ENCODE data around the gene RCL1.
"Not testable (repeated sequence)": the region's sequence is repeated elsewhere in the genome, so short reads cannot be mapped to it uniquely, and the experiment has no call there.

The RCL1 gene

GRCh38 chr9:4892501-4893194 lies 99.9 kb downstream of the RCL1 start:
- no peak for DNase-seq

DNA sequence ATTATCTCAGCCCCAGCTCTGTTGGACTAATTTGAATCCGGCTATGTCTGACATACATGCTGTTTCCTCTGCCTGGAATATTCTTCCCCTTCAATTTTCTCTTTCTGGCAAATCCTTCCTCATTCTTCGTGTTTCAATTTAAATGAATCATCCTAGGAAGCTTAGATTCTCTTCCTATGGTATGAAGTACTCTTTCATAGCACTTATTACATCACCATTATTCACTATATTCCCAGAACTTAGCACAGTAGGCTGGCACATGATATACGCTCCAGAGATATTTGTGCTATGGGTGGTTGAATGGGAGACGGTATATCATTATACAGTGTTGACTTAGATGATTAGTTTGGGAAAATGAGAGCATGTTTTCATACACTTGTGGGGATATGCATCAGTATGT lies 101.3 kb downstream of the RCL1 start:
- no peak for DNase-seq

- not testable (repeated sequence) for DNase-seq
These were observed 107.1 kb downstream of the RCL1 start for GRCh38 chr9:4899853-4900252.

DNA sequence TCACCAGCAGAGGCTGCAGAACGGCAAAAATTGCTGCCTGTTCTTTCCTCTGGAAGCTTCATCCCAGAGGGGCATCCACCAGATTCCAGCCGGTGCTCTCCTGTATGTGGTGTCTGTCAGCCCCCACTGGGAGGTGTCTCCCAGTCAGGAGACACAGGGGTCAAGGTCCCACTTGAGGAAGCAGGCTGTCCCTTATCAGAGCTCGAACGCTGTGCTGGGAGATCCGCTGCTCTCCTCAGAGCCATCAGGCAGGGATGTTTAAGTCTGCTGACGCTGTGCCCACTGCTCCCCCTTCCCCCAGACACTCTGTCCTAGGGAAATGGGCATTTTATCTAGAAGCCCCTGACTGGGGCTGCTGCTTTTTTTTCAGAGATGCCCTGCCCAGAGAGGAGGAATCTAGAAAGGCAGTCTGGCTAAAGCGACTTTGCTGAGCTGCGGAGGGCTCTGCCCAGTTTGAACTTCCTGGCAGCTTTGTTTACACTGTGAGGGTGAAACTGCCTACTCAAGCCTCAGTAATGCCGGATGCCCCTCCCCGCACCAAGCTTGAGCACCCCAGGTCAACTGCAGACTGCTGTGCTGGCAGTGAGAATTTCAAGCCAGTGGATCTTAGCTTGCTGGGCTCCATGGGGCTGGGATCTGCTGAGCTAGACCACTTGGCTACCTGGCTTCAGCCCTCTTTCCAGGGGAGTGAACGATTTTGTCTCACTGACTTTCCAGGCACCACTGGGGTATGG lies 108.8 kb downstream of the RCL1 start:
- not testable (repeated sequence) for DNase-seq

DNA sequence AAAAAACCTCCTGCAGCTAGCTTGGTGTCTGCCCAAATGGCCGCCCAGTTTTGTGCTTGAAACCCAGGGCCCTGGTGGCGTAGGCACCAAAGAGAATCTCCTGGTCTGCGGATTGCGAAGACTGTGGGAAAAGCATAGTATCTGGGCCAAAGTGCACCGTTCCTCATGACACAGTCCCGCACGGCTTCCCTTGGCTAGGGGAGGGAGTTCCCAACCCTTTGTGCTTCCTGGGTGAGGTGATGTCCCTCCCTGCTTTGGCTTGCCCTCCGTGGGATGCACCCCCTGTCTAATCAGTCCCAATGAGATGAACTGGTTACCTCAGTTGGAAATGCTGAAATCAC lies 109.4 kb downstream of the RCL1 start:
- no peak for DNase-seq

DNA sequence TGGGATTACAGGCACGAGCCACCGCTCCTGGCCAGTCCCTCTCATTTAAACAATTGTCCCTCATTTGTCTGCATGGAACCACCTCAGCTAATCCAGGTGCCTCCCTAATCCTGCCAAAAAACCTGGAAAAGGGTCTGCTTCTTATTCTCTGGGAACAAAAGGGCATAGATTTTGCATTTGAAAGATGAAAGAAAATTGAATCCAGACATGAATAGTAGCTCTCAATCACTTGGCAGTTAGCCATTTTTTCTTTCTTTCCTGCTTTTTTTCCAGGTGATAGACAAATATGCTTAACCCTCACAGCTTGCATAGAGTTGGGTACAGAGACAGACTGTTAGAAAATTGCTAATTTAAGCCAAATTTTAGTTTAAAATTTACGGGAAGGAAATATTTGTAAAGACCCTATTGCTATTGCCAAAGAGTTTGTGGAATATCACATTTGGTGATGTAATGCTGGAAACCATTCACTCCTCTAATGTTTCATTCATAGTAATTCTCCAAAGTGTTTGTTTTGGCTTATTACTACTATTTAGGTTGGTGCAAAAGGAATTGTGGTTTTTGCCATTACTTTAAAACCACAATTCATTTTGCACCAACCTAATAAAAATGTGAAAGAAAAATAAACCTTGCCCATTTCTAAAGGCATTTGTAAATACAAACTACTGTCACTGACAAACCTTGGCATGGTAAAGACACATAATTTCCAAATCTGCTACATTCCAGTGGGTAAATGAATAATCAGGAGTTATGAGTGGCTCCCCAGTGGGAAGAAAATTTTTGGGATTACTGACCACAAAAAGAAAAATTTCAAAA lies 111.8 kb downstream of the RCL1 start:
- DNase-seq = peak; percentile 86

GRCh38 chr9:4905135-4905490 lies 112.4 kb downstream of the RCL1 start:
- peak; percentile 37 for DNase-seq

All from NCI-H1092 treated with DMSO at 0.1 percent for 48 hours (cell line).